SHP77 (cell line): ENCODE results near the gene CTPS2.
"Not testable (repeated sequence)": the region's sequence is repeated elsewhere in the genome, so short reads cannot be mapped to it uniquely, and the experiment has no call there.

ENCODE experiments used
- DNase-seq, 2 experiments: peaks; one replicate each; lab custom pipeline; 2025; lab: John Stamatoyannopoulos, UW

CTPS2 gene

GRCh38 chrX:16603822-16604221 lies 108.6 kb downstream of the CTPS2 start:
- no peak for DNase-seq

DNA sequence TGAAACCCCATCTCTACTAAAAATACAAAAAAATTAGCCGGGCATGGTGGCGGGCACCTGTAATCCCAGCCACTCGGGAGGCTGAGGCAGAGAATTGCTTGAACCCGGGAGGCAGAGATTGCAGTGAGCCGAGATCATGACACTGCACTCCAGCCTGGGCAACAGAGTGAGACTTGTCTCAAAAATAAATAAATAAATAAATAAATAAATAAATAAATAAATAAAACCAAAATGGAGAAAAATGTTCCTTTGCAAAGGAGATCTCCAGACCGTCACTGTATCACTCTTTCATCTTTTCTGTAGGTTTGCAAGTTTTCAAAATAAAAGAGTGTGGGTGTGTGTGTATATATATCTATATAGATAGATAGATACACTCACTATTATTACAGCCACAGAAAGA lies 109.2 kb downstream of the CTPS2 start:
- DNase-seq = not testable (repeated sequence)

DNA sequence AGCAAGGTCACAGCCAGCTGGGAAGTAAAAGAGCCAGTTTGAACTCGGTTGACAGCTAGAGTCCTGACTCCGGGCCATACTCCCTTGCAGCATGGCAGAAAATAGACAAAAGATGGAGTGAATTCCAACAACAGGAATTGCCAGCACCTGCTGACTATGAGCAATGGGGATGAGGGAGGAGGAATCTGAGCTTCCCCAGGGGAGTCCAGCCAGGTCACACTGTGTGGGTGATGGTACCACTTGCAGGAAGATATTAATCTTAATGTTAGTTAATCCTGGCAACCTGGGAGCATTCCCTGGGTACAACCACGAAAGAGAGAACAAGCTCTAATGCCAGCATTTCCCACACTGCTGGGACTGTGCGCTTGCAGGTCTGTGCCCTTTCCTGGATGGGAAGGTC lies 110.6 kb downstream of the CTPS2 start:
- no peak for DNase-seq

DNA sequence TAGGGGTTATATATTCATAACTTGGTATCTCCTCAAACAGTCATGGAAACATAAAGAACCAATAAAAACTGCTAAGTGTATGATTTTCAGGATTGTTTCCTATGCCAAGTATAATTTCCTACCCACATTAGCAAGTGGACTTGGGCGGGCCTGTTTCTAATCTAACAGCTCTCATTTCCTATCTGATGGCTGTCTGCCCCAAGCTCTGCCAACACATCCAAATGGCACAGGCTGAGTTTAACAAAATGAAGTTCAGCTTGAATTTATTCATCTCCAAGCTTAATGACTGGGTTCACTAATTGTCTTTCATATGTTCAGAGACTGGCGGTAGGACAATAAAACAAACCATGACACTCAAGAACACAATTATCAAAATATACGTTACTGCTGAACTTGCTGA lies 118.0 kb downstream of the CTPS2 start:
- no peak for DNase-seq

GRCh38 chrX:16593801-16594200 lies 118.7 kb downstream of the CTPS2 start:
- no peak for DNase-seq

DNA sequence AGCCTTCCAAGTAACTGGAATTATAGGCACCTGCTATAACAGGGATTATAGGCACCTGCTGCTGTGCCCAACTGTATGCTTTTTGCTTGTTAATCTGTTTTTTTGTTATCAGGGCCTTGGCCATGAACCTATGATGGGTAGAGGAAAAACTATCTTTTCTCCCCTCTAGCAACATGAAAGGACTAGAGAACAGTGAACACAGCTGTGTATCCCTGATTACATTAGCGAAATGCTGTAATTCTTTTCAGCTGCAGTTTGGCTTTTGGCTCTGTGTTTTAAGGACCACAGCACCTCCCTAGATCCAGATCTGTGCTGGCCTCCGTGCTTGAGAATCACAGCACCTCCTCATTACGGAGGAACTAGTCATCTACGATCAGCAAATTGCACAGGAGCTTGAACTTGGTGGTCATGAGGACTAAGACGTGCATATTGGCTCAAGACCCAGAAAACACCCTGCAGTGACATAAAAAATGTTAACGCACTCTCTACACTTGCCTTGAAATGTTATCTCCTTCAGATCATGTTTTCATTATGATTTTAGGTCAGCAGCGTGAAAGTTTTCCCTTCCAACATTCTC lies 120.2 kb downstream of the CTPS2 start:
- no peak for DNase-seq

DNA sequence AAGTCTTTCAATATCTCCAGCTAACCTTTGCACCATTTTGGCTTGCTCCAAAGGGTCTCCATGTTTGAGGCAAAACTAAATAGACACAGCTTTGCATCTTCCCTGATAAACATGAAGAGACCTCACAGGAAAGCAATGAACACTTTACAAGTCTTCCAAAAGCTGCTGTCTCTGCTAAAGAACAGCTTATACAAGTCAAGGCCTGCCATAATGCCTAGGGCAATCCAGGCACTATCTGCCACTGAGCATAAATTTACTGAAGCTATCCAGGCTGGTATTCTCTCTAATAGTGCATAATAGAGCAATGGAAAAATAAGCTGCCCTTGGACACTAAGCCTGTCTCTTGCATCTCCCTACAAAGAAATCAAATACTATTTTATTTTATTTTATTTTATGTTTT lies 122.6 kb downstream of the CTPS2 start:
- no peak for DNase-seq

DNA sequence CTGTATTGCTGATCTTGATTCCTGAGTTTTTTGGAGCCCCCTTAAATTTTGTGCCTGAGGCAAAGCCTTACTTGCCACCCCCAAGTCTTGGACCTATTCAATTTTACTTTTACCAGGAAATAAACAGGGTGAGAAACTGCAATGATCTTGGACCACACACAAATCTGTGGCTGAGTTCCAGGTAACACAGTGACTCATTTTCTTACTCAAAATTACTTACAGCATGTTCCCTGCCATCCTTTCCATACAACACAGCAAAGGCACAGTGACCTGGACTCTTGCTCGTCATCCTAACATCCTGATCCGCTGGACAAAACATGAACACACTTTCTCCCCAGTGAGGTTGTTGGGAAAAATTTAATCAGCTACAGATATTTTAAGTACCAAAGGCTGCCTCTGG lies 123.3 kb downstream of the CTPS2 start:
- no peak for DNase-seq

DNA sequence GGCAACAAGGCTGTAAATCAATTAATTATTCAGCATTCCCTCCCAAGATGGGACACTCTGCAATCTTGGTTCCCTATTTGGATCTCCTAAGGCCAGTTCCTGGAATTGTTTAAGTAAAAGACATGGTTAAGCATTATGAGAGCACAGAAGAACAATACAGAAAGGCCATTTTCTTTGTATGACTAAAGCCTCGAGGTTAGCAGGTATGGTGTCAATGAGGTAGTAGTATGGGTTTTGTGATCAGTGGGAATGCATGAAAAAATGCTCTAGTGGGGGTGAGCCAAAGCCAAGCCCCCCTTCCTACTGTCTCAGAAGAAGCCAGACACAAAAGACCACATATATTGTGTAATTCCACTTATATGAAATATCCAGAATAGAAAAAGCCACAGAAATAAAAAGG lies 124.2 kb downstream of the CTPS2 start:
- DNase-seq = no peak

- no peak for DNase-seq
Measured at GRCh38 chrX:16587836-16588235, 124.6 kb downstream of the CTPS2 start.

DNA sequence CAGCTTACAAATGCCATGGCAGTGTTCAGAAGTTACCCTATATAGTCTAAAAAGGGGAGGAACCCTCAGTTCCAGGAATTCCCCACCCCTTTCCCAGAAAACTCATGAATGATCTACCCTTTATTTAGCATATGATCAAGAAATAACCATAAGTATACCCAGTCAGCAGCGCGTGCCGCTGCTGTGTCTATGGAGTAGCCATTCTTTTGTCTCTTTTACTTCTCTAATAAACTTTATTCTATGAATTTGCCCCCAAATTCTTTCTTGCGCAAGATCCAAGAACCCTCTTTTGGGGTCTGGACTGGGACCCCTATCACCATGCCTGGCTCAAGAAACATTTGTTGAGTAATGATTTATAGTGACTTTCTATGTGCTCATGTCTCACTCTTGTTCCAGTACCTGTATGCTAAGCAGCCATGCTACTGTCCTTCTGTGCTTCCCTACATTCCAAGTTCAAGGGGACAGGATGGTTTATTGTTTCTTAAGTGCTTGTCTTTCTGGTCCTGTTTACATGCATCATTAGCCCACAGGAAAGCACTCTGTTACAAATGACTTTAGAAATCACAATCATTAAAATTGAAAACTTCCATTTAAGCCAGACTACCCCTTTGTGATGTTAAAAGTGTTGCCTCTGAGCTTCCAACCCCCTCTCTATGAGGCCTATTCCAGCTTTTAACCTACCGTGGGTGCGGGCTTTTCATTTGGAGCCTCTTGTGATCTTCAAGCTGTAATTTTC lies 125.9 kb downstream of the CTPS2 start:
- DNase-seq = no peak

- DNase-seq = no peak
Measured at GRCh38 chrX:16585486-16586376, 126.7 kb downstream of the CTPS2 start.

DNA sequence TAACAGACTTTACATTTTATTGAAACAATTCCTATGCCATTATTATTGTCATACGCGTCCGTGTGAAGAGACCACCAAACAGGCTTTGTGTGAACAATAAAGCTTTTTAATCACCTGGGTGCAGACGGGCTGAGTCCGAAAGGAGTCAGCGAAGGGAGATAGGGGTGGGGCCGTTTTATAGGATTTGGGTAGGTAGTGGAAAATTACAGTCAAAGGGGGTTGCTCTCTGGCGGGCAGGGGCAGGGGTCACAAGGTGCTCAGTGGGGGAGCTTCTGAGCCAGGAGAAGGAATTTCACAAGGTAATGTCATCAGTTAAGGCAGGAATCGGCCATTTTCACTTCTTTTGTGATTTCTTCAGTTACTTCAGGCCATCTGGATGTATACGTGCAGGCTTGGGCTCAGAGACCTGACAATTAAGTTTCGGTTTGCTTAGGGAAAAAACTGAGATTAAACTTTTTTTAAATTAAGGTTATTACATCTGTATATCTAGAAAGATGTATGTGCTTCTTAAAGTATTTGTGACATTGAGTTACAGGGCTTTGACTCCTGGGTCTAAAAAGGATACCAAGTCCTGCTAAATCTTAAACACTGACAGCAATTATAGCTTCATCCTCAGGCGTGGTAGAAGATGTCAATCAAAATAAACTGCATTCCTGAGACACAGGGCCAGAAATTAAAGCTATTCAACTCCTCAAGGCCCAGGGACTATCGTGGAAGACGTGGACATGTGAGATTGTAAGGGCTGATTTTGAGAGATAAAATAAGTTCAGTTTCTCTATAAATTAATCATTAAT lies 132.3 kb downstream of the CTPS2 start:
- not testable (repeated sequence) for DNase-seq

DNA sequence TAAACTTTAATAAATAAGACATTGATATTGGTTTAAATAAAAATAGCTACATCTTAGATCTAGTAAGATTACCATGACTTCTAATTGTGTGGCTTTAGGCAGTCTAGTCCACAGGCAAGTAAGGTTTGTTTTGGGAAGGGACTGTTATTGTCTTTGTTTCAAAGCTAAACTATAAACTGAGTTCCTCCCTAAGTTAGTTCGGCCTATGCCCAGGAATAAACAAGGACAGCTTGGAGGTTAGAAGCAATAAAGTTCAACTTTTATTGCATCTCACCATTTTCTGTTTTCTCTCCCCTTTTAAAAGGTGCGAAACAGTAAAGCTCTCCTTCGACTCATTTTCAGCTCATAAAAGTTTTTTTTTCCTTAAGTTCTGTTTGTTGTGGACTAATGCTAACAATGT lies 133.0 kb downstream of the CTPS2 start:
- DNase-seq = no peak

GRCh38 chrX:16578218-16578617 lies 134.3 kb downstream of the CTPS2 start:
- no peak for DNase-seq

- no peak for DNase-seq
Measured at GRCh38 chrX:16577483-16578029, 134.9 kb downstream of the CTPS2 start.

DNA sequence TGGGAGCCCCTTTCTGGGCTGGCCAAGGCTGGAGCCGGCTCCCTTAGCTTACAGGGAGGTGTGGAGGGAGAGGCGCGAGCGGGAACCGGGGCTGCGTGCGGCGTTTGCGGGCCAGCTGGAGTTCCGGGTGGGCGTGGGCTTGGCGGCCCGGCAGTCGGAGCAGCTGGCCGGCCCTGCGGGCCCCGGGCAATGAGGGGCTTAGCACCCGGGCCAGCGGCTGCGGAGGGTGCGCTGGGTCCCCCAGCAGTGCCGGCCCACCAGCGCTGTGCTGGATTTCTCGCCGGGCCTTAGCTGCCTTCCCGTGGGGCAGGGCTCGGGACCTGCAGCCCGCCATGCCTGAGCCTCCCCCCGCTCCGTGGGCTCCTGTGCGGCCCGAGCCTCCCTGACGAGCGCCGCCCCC lies 137.1 kb downstream of the CTPS2 start:
- not testable (repeated sequence) for DNase-seq

- no peak for DNase-seq
Measured at GRCh38 chrX:16573781-16574180, 138.7 kb downstream of the CTPS2 start.

DNA sequence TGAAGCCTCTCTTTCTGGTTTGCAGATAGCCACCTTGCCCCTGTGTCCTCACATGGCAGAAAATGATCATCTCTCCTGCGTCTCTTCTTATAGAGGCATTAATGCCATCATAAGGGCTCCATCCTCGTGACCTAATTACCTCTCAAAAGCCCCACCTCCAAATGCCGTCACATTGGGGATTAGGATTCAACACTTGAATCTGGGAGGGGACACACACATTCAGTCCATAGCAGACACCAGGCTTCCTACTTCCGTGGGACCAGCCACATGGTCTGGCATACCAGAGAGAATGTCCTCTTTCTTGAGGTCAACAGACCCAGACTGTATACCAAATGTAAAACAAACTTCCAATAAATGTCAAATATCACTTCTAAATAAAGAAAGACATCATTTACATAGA lies 144.8 kb downstream of the CTPS2 start:
- no peak for DNase-seq

- DNase-seq = no peak
Measured at GRCh38 chrX:16566571-16566970, 145.9 kb downstream of the CTPS2 start.

- DNase-seq = no peak
Measured at GRCh38 chrX:16560173-16560572, 152.3 kb downstream of the CTPS2 start.

DNA sequence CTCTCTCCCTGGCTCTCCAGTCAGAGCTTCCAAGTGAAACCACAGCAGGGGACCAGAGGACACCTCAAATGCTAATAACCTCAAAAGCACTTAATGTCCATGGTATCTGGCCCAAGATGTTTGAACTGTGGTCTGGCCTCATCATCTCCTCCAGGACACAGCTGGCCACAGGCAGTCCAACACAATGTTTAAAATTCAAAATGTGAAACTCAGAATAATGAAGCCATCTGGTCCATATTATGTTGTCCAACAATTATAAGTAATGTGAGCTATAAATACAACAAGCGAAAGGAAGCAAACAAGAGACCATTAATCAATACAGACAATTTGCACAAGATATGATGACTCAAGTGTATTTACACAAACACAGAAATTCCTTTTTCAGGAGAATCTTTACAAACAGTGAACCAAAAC lies 153.3 kb downstream of the CTPS2 start:
- no peak for DNase-seq
